ENCODE data around the gene SH2D6. TPM values are rescaled to one million over a fixed set of nuclear protein-coding genes. Genes with fewer than 3 reads are reported as not detected.

The SH2D6 gene
- total and polyA plus RNA-seq, 9 of the 15 experiments (the other 6 are each of a cell fraction or from before 2014, with no cell fraction given), result 0.07 to 0.76 (median 0.33) TPM; not detected in 2

- no peak for TF ChIP-seq CHD7 (IDR thresholded peaks at IDR 0.05; ENCODE audit: low read depth, low read length)
- 0 out of 2 replicates have a peak, but pooled peaks have one; percentile 34 for TF ChIP-seq AFF4 (CRISPR knock-in tag; IDR thresholded peaks at IDR 0.05)
- TF ChIP-seq CHAMP1 (IDR thresholded peaks at IDR 0.05), result no peak
- TF ChIP-seq PTBP1 (IDR thresholded peaks at IDR 0.05; ENCODE audit: low read depth, low read length), result no peak
- TF ChIP-seq TSC22D4 (tag; IDR thresholded peaks at IDR 0.05), result no peak
- 0 out of 2 replicates have a peak, but pooled peaks have one; percentile 0 for TF ChIP-seq CBX5 (IDR thresholded peaks at IDR 0.05; ENCODE audit: borderline replicate concordance, low read depth)
- peak; percentile 33; the same call in 1 of the 2 replicates for TF ChIP-seq ZNF384 (IDR thresholded peaks at IDR 0.05; ENCODE audit: low read depth, low read length)
- peak; percentile 72; the same call in 1 of the 2 replicates for TF ChIP-seq MTA3 (IDR thresholded peaks at IDR 0.05; ENCODE audit: borderline replicate concordance)
Observed at GRCh38 chr2:85420536-85421259, 2.2 kb downstream of the SH2D6 start (continued).

Data from K562 (cell line).